WTC11 (cell line): ENCODE measurements around the gene ZNF438. TPM values are rescaled to one million over a fixed set of nuclear protein-coding genes. Genes with fewer than 3 reads are reported as not detected.

Source experiments
- ATAC-seq: fragments of 200-7000 bp; cut with Tn5 transposase; 2 replicates; pipeline ENCODE4 v1.10.0; 2021; ENCODE audit warnings: mild to moderate bottlenecking, moderate library complexity
- CTCF ChIA-PET: fragments of 300-600 bp; sonication (Branson Sonifier 250); formaldehyde crosslinking; loops from one replicate; lab custom pipeline; 2021; ENCODE audit warnings: antibody characterized with exemption; lab: Charles Lee
- POLR2A ChIA-PET: fragments of 350-600 bp; sonication (Branson Sonifier 250); formaldehyde crosslinking; loops from one replicate; lab custom pipeline; 2021; ENCODE audit warnings: antibody characterized with exemption; lab: Charles Lee
- DNase-seq: peaks from one replicate; pipeline ENCODE4 v3.0.0; 2021; ENCODE audit warnings: low spot score
- H3K27ac Mint-ChIP-seq: 2 replicates; pipeline ENCODE4 v1.8.0; 2021; ENCODE audit warnings: mixed read lengths
- H3K27me3 Mint-ChIP-seq: 2 replicates; pipeline ENCODE4 v1.8.0; 2021; ENCODE audit warnings: low read depth, mild to moderate bottlenecking, moderate library complexity, mixed read lengths
- H3K36me3 Mint-ChIP-seq: 2 replicates; pipeline ENCODE4 v1.8.0; 2021; ENCODE audit warnings: mixed read lengths
- H3K4me1 Mint-ChIP-seq: 2 replicates; pipeline ENCODE4 v1.8.0; 2022; ENCODE audit warnings: mixed read lengths
- H3K4me3 Mint-ChIP-seq: 2 replicates; pipeline ENCODE4 v1.8.0; 2021; ENCODE audit warnings: mild to moderate bottlenecking, moderate library complexity, mixed read lengths
- H3K9me3 Mint-ChIP-seq: 2 replicates; pipeline ENCODE4 v1.8.0; 2021; ENCODE audit warnings: mixed read lengths
- AR ChIP-seq: fragments of 250-450 bp; sonication (Bioruptor Pico); IDR thresholded peaks from 2 replicates; pipeline ENCODE4 v1.9.0; 2021; ENCODE audit warnings: mild to moderate bottlenecking
- CREB1 ChIP-seq: sonication (generic); formaldehyde crosslinking; IDR thresholded peaks from 2 replicates; pipeline ENCODE4 v1.8.0; 2023; ENCODE audit warnings: mild to moderate bottlenecking, missing genetic modification reagents
- CREM ChIP-seq: sonication (generic); formaldehyde crosslinking; IDR thresholded peaks from 2 replicates; pipeline ENCODE4 v1.8.1; 2022; ENCODE audit warnings: mild to moderate bottlenecking, missing genetic modification reagents, moderate library complexity
- E2F1 ChIP-seq: sonication (generic); formaldehyde crosslinking; IDR thresholded peaks from 2 replicates; pipeline ENCODE4 v1.8.0; 2022; ENCODE audit warnings: mild to moderate bottlenecking, missing genetic modification reagents
- ETV6 ChIP-seq: sonication (generic); formaldehyde crosslinking; IDR thresholded peaks from 2 replicates; pipeline ENCODE4 v1.8.1; 2022; ENCODE audit warnings: mild to moderate bottlenecking, missing genetic modification reagents
- HMGA2 ChIP-seq: fragments of 250-450 bp; sonication (Bioruptor Pico); IDR thresholded peaks from 2 replicates; pipeline ENCODE4 v1.4.0; 2021; ENCODE audit warnings: mild to moderate bottlenecking, moderate library complexity
- HMGXB4 ChIP-seq: sonication (generic); formaldehyde crosslinking; IDR thresholded peaks from 2 replicates; pipeline ENCODE4 v1.8.1; 2023; ENCODE audit warnings: mild to moderate bottlenecking, moderate library complexity, missing genetic modification reagents
- IRF2 ChIP-seq: sonication (generic); formaldehyde crosslinking; IDR thresholded peaks from 2 replicates; pipeline ENCODE4 v1.8.0; 2022; ENCODE audit warnings: low read depth, missing genetic modification reagents, borderline replicate concordance
- NFE2L1 ChIP-seq: sonication (generic); formaldehyde crosslinking; IDR thresholded peaks from 2 replicates; pipeline ENCODE4 v1.8.1; 2023; ENCODE audit warnings: missing genetic modification reagents
- OVOL2 ChIP-seq: fragments of 250-450 bp; sonication (Bioruptor Pico); IDR thresholded peaks from 2 replicates; pipeline ENCODE4 v1.9.0; 2021; ENCODE audit warnings: mild to moderate bottlenecking, borderline replicate concordance
- PRRX2 ChIP-seq: fragments of 250-450 bp; sonication (Bioruptor Pico); IDR thresholded peaks from 2 replicates; pipeline ENCODE4 v1.8.0; 2021; ENCODE audit warnings: mild to moderate bottlenecking
- STAT6 ChIP-seq: sonication (generic); formaldehyde crosslinking; conservative IDR thresholded peaks from 2 replicates; pipeline ENCODE4 v1.8.1; 2023; ENCODE audit warnings: mild to moderate bottlenecking, low read depth, missing genetic modification reagents, moderate library complexity
- USF2 ChIP-seq: sonication (generic); formaldehyde crosslinking; IDR thresholded peaks from 2 replicates; pipeline ENCODE4 v1.8.1; 2023; ENCODE audit warnings: mild to moderate bottlenecking, missing genetic modification reagents, moderate library complexity
- ZBTB43 ChIP-seq: sonication (generic); formaldehyde crosslinking; IDR thresholded peaks from 2 replicates; pipeline ENCODE4 v1.8.1; 2023; ENCODE audit warnings: mild to moderate bottlenecking, missing genetic modification reagents
- ZMAT4 ChIP-seq: fragments of 250-450 bp; sonication (Bioruptor Pico); IDR thresholded peaks from 2 replicates; pipeline ENCODE4 v1.9.0; 2021; ENCODE audit warnings: mild to moderate bottlenecking
- ZNF281 ChIP-seq: sonication (generic); formaldehyde crosslinking; IDR thresholded peaks from 2 replicates; pipeline ENCODE4 v1.8.0; 2023; ENCODE audit warnings: mild to moderate bottlenecking, missing genetic modification reagents
- ZNF416 ChIP-seq: fragments of 250-450 bp; sonication (Bioruptor Pico); IDR thresholded peaks from 2 replicates; pipeline ENCODE4 v1.9.0; 2021; ENCODE audit warnings: mild to moderate bottlenecking, inconsistent platforms
- ZNF423 ChIP-seq: fragments of 250-450 bp; sonication (Bioruptor Pico); IDR thresholded peaks from 2 replicates; pipeline ENCODE4 v2.1.2; 2022; ENCODE audit warnings: mild to moderate bottlenecking, moderate library complexity
- ZNF425 ChIP-seq: fragments of 250-450 bp; sonication (Bioruptor Pico); conservative IDR thresholded peaks from 2 replicates; pipeline ENCODE4 v1.9.0; 2021; ENCODE audit warnings: mild to moderate bottlenecking
- ZNF671 ChIP-seq: fragments of 250-450 bp; sonication (Bioruptor Pico); IDR thresholded peaks from 2 replicates; pipeline ENCODE4 v1.8.0; 2021; ENCODE audit warnings: mild to moderate bottlenecking
- total RNA-seq: library from RNA; stranded (reverse); gene quantifications from 3 replicates; pipeline ENCODE4 v1.2.3, GENCODE V29; 2021

ZNF438 gene
- total RNA-seq, 1 experiment from 2014 or later: 1.9 TPM

GRCh38 chr10:30943451-30943850 is 88.2 kb downstream of the ZNF438 start:
- no peak overlapping the region for H3K27ac Mint-ChIP-seq
- peaks cover 7% of the 10 kb centered on the region for H3K9me3 Mint-ChIP-seq
- no peak overlapping the region for H3K4me3 Mint-ChIP-seq
- no peaks in the 10 kb centered on the region for H3K27me3 Mint-ChIP-seq
- TF ChIP-seq ZNF671 (CRISPR knock-in tag) (no peak), NFE2L1 (CRISPR knock-in tag) (no peak), ZNF416 (CRISPR knock-in tag) (no peak), OVOL2 (no peak), AR (CRISPR knock-in tag) (no peak), PRRX2 (CRISPR knock-in tag) (no peak), IRF2 (CRISPR knock-in tag) (no peak), CREB1 (CRISPR knock-in tag) (no peak), HMGXB4 (CRISPR knock-in tag) (no peak), ZNF423 (CRISPR knock-in tag) (no peak)
- H3K36me3 Mint-ChIP-seq: peaks cover 9% of the 10 kb centered on the region
- DNase-seq: no peak
- CTCF ChIA-PET: no interaction called here
- POLR2A ChIA-PET: no interaction called here
- no peak for ATAC-seq
- peaks cover 13% of the 10 kb centered on the region for H3K4me1 Mint-ChIP-seq

GRCh38 chr10:30940256-30940655 is 91.4 kb downstream of the ZNF438 start:
- DNase-seq (no peak), ATAC-seq (no peak)
- POLR2A ChIA-PET: no interaction called here
- Mint-ChIP-seq H3K4me1 (peaks cover 9% of the 10 kb centered on the region), H3K27ac (no peak overlapping the region), H3K27me3 (no peaks in the 10 kb centered on the region), H3K4me3 (no peak overlapping the region), H3K9me3 (peaks cover 12% of the 10 kb centered on the region), H3K36me3 (peaks cover 10% of the 10 kb centered on the region)
- CTCF ChIA-PET: no interaction called here
- TF ChIP-seq CREM (CRISPR knock-in tag) (no peak), HMGA2 (CRISPR knock-in tag) (no peak), E2F1 (CRISPR knock-in tag) (no peak), ZNF281 (CRISPR knock-in tag) (no peak), ZBTB43 (CRISPR knock-in tag) (no peak), USF2 (no peak), ZNF425 (CRISPR knock-in tag) (no peak), ETV6 (CRISPR knock-in tag) (no peak), STAT6 (CRISPR knock-in tag) (no peak), PRRX2 (CRISPR knock-in tag) (no peak), ZMAT4 (CRISPR knock-in tag) (no peak)
